Measurements from ENCODE around the gene THADA.

GRCh38 chr2:43460174-43460546 lies 135.7 kb downstream of the THADA start:
- TF ChIP-seq CTCF (IDR thresholded peaks at IDR 0.05; ENCODE audit: low read depth, low read length) (no peak), EZH2phosphoT487 (IDR thresholded peaks at IDR 0.05; ENCODE audit: low read depth) (no peak)
